Measurements from ENCODE around the gene DTX3. TPM values are rescaled to one million over a fixed set of nuclear protein-coding genes. Genes with fewer than 3 reads are reported as not detected.
A peak's percentile ranks its signal among the peaks of the same experiment; 100 is the strongest.

DTX3 gene
- total RNA-seq, 1 donor from 2014 or later, result 99.6 TPM

- peak; percentile 23 for DNase-seq
- peaks cover 13% of the 10 kb centered on the region for H3K27me3 Mint-ChIP-seq (ENCODE audit: unreplicated experiment)
- H3K27ac Mint-ChIP-seq (ENCODE audit: unreplicated experiment), result peak overlapping the region; percentile 85
- peak overlapping the region; percentile 88 for H3K4me3 Mint-ChIP-seq (ENCODE audit: unreplicated experiment)
- peaks cover 50% of the 10 kb centered on the region for H3K4me1 Mint-ChIP-seq (ENCODE audit: low read depth, unreplicated experiment)
- TF ChIP-seq CTCF (IDR thresholded peaks at IDR 0.05; ENCODE audit: partially characterized antibody, unreplicated experiment), result no peak
- H3K9me3 Mint-ChIP-seq (ENCODE audit: unreplicated experiment), result peaks cover 21% of the 10 kb centered on the region
- no peaks in the 10 kb centered on the region for H3K36me3 Mint-ChIP-seq (ENCODE audit: unreplicated experiment)
These were observed 5.3 kb downstream of the DTX3 start for GRCh38 chr12:57609781-57610553.

GRCh38 chr12:57610554-57611107 is 6.0 kb downstream of the DTX3 start:
- peak overlapping the region; percentile 85 for H3K27ac Mint-ChIP-seq (ENCODE audit: unreplicated experiment)
- H3K4me3 Mint-ChIP-seq (ENCODE audit: unreplicated experiment), result peak overlapping the region; percentile 88
- DNase-seq, result peak; percentile 41
- no peak for TF ChIP-seq CTCF (IDR thresholded peaks at IDR 0.05; ENCODE audit: partially characterized antibody, unreplicated experiment)
- H3K27me3 Mint-ChIP-seq (ENCODE audit: unreplicated experiment), result peaks cover 9% of the 10 kb centered on the region
- H3K4me1 Mint-ChIP-seq (ENCODE audit: low read depth, unreplicated experiment), result peaks cover 49% of the 10 kb centered on the region
- H3K36me3 Mint-ChIP-seq (ENCODE audit: unreplicated experiment), result no peaks in the 10 kb centered on the region
- H3K9me3 Mint-ChIP-seq (ENCODE audit: unreplicated experiment), result peaks cover 18% of the 10 kb centered on the region

- H3K9me3 Mint-ChIP-seq (ENCODE audit: unreplicated experiment), result peaks cover 15% of the 10 kb centered on the region
- H3K4me3 Mint-ChIP-seq (ENCODE audit: unreplicated experiment), result peak within 1 kb of the TSS; percentile 88
- TF ChIP-seq CTCF (IDR thresholded peaks at IDR 0.05; ENCODE audit: partially characterized antibody, unreplicated experiment), result no peak
- H3K27me3 Mint-ChIP-seq (ENCODE audit: unreplicated experiment), result peaks cover 9% of the 10 kb centered on the region
- H3K27ac Mint-ChIP-seq (ENCODE audit: unreplicated experiment), result peak within 1 kb of the TSS; percentile 92
- H3K36me3 Mint-ChIP-seq (ENCODE audit: unreplicated experiment), result no peaks in the 10 kb centered on the region
- H3K4me1 Mint-ChIP-seq (ENCODE audit: low read depth, unreplicated experiment), result peaks cover 42% of the 10 kb centered on the region
- peak; percentile 93 for DNase-seq
These were observed 6.6 kb downstream of the DTX3 start, which contains the start of gene ARHGEF25 for GRCh38 chr12:57611108-57611826. Gene ARHGEF25 (plus strand): TSS chr12:57611435. CDS start chr12:57611895, 460 bp downstream.

- Mint-ChIP-seq H3K36me3 (ENCODE audit: unreplicated experiment) (no peaks in the 10 kb centered on the region), H3K4me1 (ENCODE audit: low read depth, unreplicated experiment) (peaks cover 41% of the 10 kb centered on the region), H3K4me3 (ENCODE audit: unreplicated experiment) (peak overlapping the region; percentile 83), H3K9me3 (ENCODE audit: unreplicated experiment) (peaks cover 13% of the 10 kb centered on the region), H3K27me3 (ENCODE audit: unreplicated experiment) (peaks cover 7% of the 10 kb centered on the region), H3K27ac (ENCODE audit: unreplicated experiment) (peak overlapping the region; percentile 92)
- peak; percentile 61 for DNase-seq
- TF ChIP-seq CTCF (IDR thresholded peaks at IDR 0.05; ENCODE audit: partially characterized antibody, unreplicated experiment), result no peak
These were observed 7.4 kb downstream of the DTX3 start for GRCh38 chr12:57611827-57612710.

Data from glutamatergic neuron (in vitro differentiated cells).